GM12878 (cell line): ENCODE results near the gene NKD1. TPM values are rescaled to one million over a fixed set of nuclear protein-coding genes. Genes with fewer than 3 reads are reported as not detected.

ENCODE experiments used
- ATAC-seq: fragments of 200-7000 bp; cut with Tn5 transposase; 3 replicates; pipeline ENCODE4 v1.9.1; 2020; ENCODE audit warnings: mild to moderate bottlenecking, moderate library complexity
- BruUV-seq: library from RNA; stranded (reverse); fragments of 400-500 nt; replicated peaks from 2 replicates; lab custom pipeline; 2021; lab: Mats Ljungman, UMichigan
- CTCF ChIA-PET: fragments of 300-600 bp; sonication (Branson Sonifier 250); formaldehyde crosslinking; extraction: SDS; loops from one replicate; lab custom pipeline; 2021; ENCODE audit warnings: inconsistent platforms; lab: Yijun Ruan, JAX
- POLR2A ChIA-PET: fragments of 350-600 bp; formaldehyde crosslinking; extraction: SDS; loops from one replicate; lab custom pipeline; 2021; ENCODE audit warnings: inconsistent platforms; lab: Charles Lee
- RAD21 ChIA-PET: fragments of 300-600 bp; sonication (Branson Sonifier 250); formaldehyde crosslinking; loops from one replicate; lab custom pipeline; 2023; ENCODE audit warnings: antibody characterized with exemption; ENCODE audit not compliant: unreplicated experiment; lab: Charles Lee
- SMC1A ChIA-PET: fragments of 300-600 bp; sonication (Branson Sonifier 250); formaldehyde crosslinking; loops from one replicate; lab custom pipeline; 2023; ENCODE audit not compliant: unreplicated experiment, uncharacterized antibody; lab: Charles Lee
- DNase-seq: peaks from one replicate; pipeline ENCODE4 v3.0.0-alpha.2; 2011; ENCODE audit warnings: low read depth, low spot score
- FAIRE-seq: peaks from 3 replicates; lab custom pipeline; 2011; peaks lifted over from hg19 to GRCh38; lab: Jason Lieb, UNC
- H2AFZ ChIP-seq: 2 replicates; pipeline ENCODE4 v1.6.0; 2011; ENCODE audit warnings: low read depth, low read length, control low read depth; ENCODE audit not compliant: control insufficient read depth
- H3K27ac ChIP-seq: 2 replicates; pipeline ENCODE4 v1.5.1; 2011; ENCODE audit warnings: control low read depth; ENCODE audit not compliant: control insufficient read depth, insufficient read depth
- H3K27me3 ChIP-seq, 2 experiments: replicated peaks in 1 of 2; 2 replicates each; pipeline versions ENCODE4 v1.6.0 to v1.6.1; 2011; ENCODE audit warnings: low read length in 1 of 2; ENCODE audit not compliant: control insufficient read depth in 2 of 2, insufficient read depth in 2 of 2
- H3K36me3 ChIP-seq, 2 experiments: 2 replicates each; pipeline ENCODE4 v1.5.1; 2011; ENCODE audit warnings: low read length in 1 of 2; ENCODE audit not compliant: control insufficient read depth in 2 of 2, insufficient read depth in 2 of 2
- H3K4me1 ChIP-seq: 2 replicates; pipeline ENCODE4 v1.6.1; 2011; ENCODE audit warnings: mild to moderate bottlenecking, low read length, moderate library complexity, mixed read lengths; ENCODE audit not compliant: control insufficient read depth, insufficient read depth
- H3K4me2 ChIP-seq: 2 replicates; pipeline ENCODE4 v1.6.0; 2011; ENCODE audit warnings: control low read depth; ENCODE audit not compliant: control insufficient read depth, insufficient read depth
- H3K4me3 ChIP-seq: fragments of 200-600 bp; sonication (generic); 2 replicates; pipeline ENCODE4 v1.5.1; 2016
- H3K79me2 ChIP-seq: 2 replicates; pipeline ENCODE4 v1.6.0; 2011; ENCODE audit warnings: low read length; ENCODE audit not compliant: control insufficient read depth, insufficient read depth
- H3K9ac ChIP-seq: 2 replicates; pipeline ENCODE4 v1.8.0; 2011; ENCODE audit warnings: low read length, control low read depth, mixed read lengths; ENCODE audit not compliant: control insufficient read depth, insufficient read depth
- H3K9me3 ChIP-seq: replicated peaks from 3 replicates; pipeline ENCODE4 v1.5.1; 2011; ENCODE audit warnings: mild to moderate bottlenecking, low read length; ENCODE audit not compliant: control insufficient read depth, insufficient read depth
- H4K20me1 ChIP-seq: 2 replicates; pipeline ENCODE4 v1.6.0; 2011; ENCODE audit not compliant: control insufficient read depth, insufficient read depth
- CHD1 ChIP-seq: IDR thresholded peaks from 2 replicates; pipeline ENCODE4 v1.6.1; 2012; ENCODE audit warnings: low read depth, low read length, improper control_type of control experiment
- CREM ChIP-seq: IDR thresholded peaks from 2 replicates; pipeline ENCODE4 v1.6.1; 2014; ENCODE audit warnings: antibody characterized with exemption, low read depth
- ELK1 ChIP-seq: IDR thresholded peaks from 2 replicates; pipeline ENCODE4 v1.6.1; 2012; ENCODE audit warnings: low read depth, low read length, improper control_type of control experiment
- GABPA ChIP-seq: IDR thresholded peaks from 2 replicates; pipeline ENCODE4 v1.6.1; 2014; ENCODE audit warnings: antibody characterized with exemption, low read depth, mild to moderate bottlenecking, inconsistent platforms
- HDGF ChIP-seq: fragments of 450-650 bp; IDR thresholded peaks from 2 replicates; pipeline ENCODE4 v1.6.1; 2016; ENCODE audit warnings: antibody characterized with exemption
- IRF3 ChIP-seq: fragments of 450-650 bp; IDR thresholded peaks from 2 replicates; pipeline ENCODE4 v1.6.1; 2014; ENCODE audit warnings: mild to moderate bottlenecking
- JUND ChIP-seq: IDR thresholded peaks from 2 replicates; pipeline ENCODE4 v1.6.1; 2012; ENCODE audit warnings: low read depth, mild to moderate bottlenecking, low read length, improper control_type of control experiment, moderate library complexity
- MEF2A ChIP-seq: IDR thresholded peaks from 2 replicates; pipeline ENCODE4 v1.6.1; 2011; ENCODE audit warnings: low read depth, mild to moderate bottlenecking, low read length, moderate library complexity; ENCODE audit not compliant: insufficient read depth
- NFYA ChIP-seq: IDR thresholded peaks from 2 replicates; pipeline ENCODE4 v1.6.1; 2011; ENCODE audit warnings: low read depth, mild to moderate bottlenecking, low read length, improper control_type of control experiment, borderline replicate concordance
- PAX8 ChIP-seq: fragments of 450-650 bp; IDR thresholded peaks from 2 replicates; pipeline ENCODE4 v1.6.1; 2017; ENCODE audit warnings: mild to moderate bottlenecking, moderate library complexity
- RAD51 ChIP-seq: fragments of 450-650 bp; IDR thresholded peaks from 2 replicates; pipeline ENCODE4 v1.6.1; 2016; ENCODE audit warnings: moderate library complexity, mild to moderate bottlenecking, inconsistent platforms
- RBBP5 ChIP-seq: fragments of 200-600 bp; sonication (generic); conservative IDR thresholded peaks from 2 replicates; pipeline ENCODE4 v1.6.1; 2016
- SMARCA5 ChIP-seq: fragments of 450-650 bp; IDR thresholded peaks from 2 replicates; pipeline ENCODE4 v1.6.1; 2017; ENCODE audit warnings: mild to moderate bottlenecking
- SP1 ChIP-seq: IDR thresholded peaks from one replicate; pipeline ENCODE4 v1.6.1; 2011; ENCODE audit warnings: low read depth, low read length
- WGBS: methylation state at CpG from one replicate; pipeline ENCODE4 v1.1.6; 2016; ENCODE audit warnings: low lambda C conversion rate; ENCODE audit not compliant: insufficient replicate concordance, insufficient coverage; ENCODE audit errors: missing lambda C conversion rate; 5-methylcytosine and 5-hydroxymethylcytosine counted together
- in situ Hi-C: fragments of 300-500 bp; cut with MboI; formaldehyde crosslinking; loops from 9 replicates; pipeline ENCODE4 v1.14.3; 2018; ENCODE audit warnings: mixed read lengths
- intact Hi-C: fragments of 100-400 bp; cut with micrococcal nuclease; formaldehyde crosslinking; loops from one replicate; pipeline ENCODE4 v1.14.2; 2022; ENCODE audit not compliant: unreplicated experiment
- polyA plus RNA-seq, 11 experiments: library from polyadenylated mRNA; depleted of rRNA in 4 of 11; unstranded in 6 of 11; stranded (reverse) in 5 of 11; fragments of >200 nt; fragmentation: Nextera tagmentation in 4 of 11; fragmentation: Illumina TruSeq in 1 of 11; extraction: Ambion mirVana in 4 of 11; extraction: Trizol in 1 of 11; gene quantifications; 1 replicate in 1 of 11; 2 replicates in 10 of 11; pipeline versions ENCODE4 v1.2.1 to v1.2.3, GENCODE V29; 2011 to 2016; ENCODE audit warnings: inconsistent platforms in 2 of 11, missing spikeins in 2 of 11, low read depth in 1 of 11
- total RNA-seq, 4 experiments: library from RNA; depleted of rRNA in 3 of 4; stranded (reverse); fragments of >200 nt in 3 of 4; fragmentation: Illumina TruSeq in 1 of 4; extraction: Trizol in 1 of 4; gene quantifications; 2 replicates each; pipeline versions ENCODE4 v1.2.1 to v1.2.3, GENCODE V29; 2013 to 2021
- TF ChIP-seq, protein P1 (sequence below): fragments of 450-650 bp; IDR thresholded peaks from 2 replicates; pipeline ENCODE4 v1.6.1; 2017; ENCODE audit warnings: mild to moderate bottlenecking, moderate library complexity

The NKD1 gene
- total and polyA plus RNA-seq, 10 of the 15 experiments (the other 5 are each of a cell fraction or from before 2014, with no cell fraction given) = under 0.01 to 0.49 (median 0.04) TPM; not detected in 2

DNA sequence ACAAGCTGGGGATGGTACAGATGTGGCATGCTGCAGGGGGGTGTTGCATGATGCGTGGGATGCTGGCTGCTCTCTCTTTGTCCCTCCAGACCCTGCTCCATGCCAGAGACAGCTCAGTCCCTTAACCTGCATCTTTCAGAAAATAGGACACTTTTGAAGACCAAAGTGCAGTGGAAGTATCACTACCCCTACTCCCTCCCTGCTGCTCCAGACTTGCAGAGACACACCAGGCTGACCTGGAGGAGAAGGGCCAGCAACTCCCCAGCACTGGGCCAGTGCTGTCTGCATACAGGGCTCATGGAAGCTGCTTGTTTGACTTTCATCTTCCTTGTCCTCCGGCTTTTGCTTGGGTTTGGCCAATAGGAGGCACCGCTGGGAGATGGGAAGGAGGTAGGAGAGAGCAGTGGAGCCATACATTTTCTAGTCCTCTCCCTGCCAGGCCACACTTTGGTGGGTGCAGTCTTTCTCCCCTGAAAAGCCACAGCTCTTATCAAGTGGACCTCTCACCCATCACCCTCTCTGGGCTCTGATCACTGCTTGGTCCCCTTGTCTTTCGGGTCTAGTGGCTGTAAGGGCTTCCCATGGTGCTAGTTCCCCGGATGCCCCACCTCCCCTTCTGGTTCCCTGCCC, 46.1 kb upstream of the NKD1 start:
- ChIA-PET RAD21 (interaction anchor here (0.6 kb wide), 1 partner anchor 22 kb away, joined by 3 read pairs; no protein-coding TSS in a partner anchor), SMC1A (no interaction called here), CTCF (no interaction called here), POLR2A (no interaction called here)
- H3K9me3 ChIP-seq = no peaks in the 10 kb centered on the region; the same call in 2 of the 3 replicates
- no peak for TF ChIP-seq NFYA
- no peak for TF ChIP-seq HDGF
- TF ChIP-seq PAX8 = no peak
- no peak for TF ChIP-seq JUND
- TF ChIP-seq RBBP5 = no peak
- TF ChIP-seq CREM = no peak
- TF ChIP-seq, protein P1, sequence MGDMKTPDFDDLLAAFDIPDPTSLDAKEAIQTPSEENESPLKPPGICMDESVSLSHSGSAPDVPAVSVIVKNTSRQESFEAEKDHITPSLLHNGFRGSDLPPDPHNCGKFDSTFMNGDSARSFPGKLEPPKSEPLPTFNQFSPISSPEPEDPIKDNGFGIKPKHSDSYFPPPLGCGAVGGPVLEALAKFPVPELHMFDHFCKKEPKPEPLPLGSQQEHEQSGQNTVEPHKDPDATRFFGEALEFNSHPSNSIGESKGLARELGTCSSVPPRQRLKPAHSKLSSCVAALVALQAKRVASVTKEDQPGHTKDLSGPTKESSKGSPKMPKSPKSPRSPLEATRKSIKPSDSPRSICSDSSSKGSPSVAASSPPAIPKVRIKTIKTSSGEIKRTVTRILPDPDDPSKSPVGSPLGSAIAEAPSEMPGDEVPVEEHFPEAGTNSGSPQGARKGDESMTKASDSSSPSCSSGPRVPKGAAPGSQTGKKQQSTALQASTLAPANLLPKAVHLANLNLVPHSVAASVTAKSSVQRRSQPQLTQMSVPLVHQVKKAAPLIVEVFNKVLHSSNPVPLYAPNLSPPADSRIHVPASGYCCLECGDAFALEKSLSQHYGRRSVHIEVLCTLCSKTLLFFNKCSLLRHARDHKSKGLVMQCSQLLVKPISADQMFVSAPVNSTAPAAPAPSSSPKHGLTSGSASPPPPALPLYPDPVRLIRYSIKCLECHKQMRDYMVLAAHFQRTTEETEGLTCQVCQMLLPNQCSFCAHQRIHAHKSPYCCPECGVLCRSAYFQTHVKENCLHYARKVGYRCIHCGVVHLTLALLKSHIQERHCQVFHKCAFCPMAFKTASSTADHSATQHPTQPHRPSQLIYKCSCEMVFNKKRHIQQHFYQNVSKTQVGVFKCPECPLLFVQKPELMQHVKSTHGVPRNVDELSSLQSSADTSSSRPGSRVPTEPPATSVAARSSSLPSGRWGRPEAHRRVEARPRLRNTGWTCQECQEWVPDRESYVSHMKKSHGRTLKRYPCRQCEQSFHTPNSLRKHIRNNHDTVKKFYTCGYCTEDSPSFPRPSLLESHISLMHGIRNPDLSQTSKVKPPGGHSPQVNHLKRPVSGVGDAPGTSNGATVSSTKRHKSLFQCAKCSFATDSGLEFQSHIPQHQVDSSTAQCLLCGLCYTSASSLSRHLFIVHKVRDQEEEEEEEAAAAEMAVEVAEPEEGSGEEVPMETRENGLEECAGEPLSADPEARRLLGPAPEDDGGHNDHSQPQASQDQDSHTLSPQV = no peak
- no peak for TF ChIP-seq GABPA
- no peak for TF ChIP-seq SMARCA5
- no peak for TF ChIP-seq SP1
- TF ChIP-seq RAD51 = no peak
- no peak for TF ChIP-seq CHD1
- no peak for TF ChIP-seq MEF2A
- no peak for TF ChIP-seq ELK1
- TF ChIP-seq IRF3 = no peak
- DNase-seq (no peak), ATAC-seq (no peak), FAIRE-seq (no peak)
- in situ Hi-C loops (no loop called here), intact Hi-C loops (loop anchor here (10.0 kb wide), 1 partner anchor 127 kb away; no protein-coding TSS in a partner anchor)
- WGBS = 53% methylated on average over 5 of the region's 5 CpGs
- no TSS peak for BruUV-seq
- no peak overlapping the region for H3K9ac ChIP-seq
- H2AFZ ChIP-seq = no peak overlapping the region
- no peaks in the 10 kb centered on the region for H3K79me2 ChIP-seq
- H3K36me3 ChIP-seq = no peaks in the 10 kb centered on the region
- H3K27ac ChIP-seq = no peak overlapping the region
- H3K4me2 ChIP-seq = no peak overlapping the region
- no peak overlapping the region for H3K4me3 ChIP-seq
- H4K20me1 ChIP-seq = no peaks in the 10 kb centered on the region
- H3K4me1 ChIP-seq = no peaks in the 10 kb centered on the region
- no peaks in the 10 kb centered on the region; a peak in 1 of 4 replicates for H3K27me3 ChIP-seq
